HL-60 (cell line): ENCODE results near the gene FGD6.

Source experiments
- CTCF ChIP-seq: IDR thresholded peaks from one replicate; pipeline ENCODE4 v1.5.1; 2011; ENCODE audit warnings: low read length, control low read depth, inconsistent platforms; ENCODE audit not compliant: insufficient read depth
- GABPA ChIP-seq: IDR thresholded peaks from 2 replicates; pipeline ENCODE4 v1.6.1; 2012; ENCODE audit warnings: low read depth
- POLR2AphosphoS5 ChIP-seq: IDR thresholded peaks from 2 replicates; pipeline ENCODE4 v1.6.1; 2012; ENCODE audit warnings: low read depth
- REST ChIP-seq: IDR thresholded peaks from 2 replicates; pipeline ENCODE4 v1.6.1; 2012; ENCODE audit warnings: low read depth; ENCODE audit not compliant: insufficient replicate concordance
- SPI1 ChIP-seq: IDR thresholded peaks from 2 replicates; pipeline ENCODE4 v1.6.1; 2012; ENCODE audit warnings: low read depth, mild to moderate bottlenecking, borderline replicate concordance

GRCh38 chr12:95258151-95258550 is 40.9 kb upstream of the FGD6 start:
- TF ChIP-seq CTCF, result no peak
- no peak for TF ChIP-seq REST
- no peak for TF ChIP-seq POLR2AphosphoS5
- no peak for TF ChIP-seq GABPA
- TF ChIP-seq SPI1, result no peak
